Tibial nerve (tissue), 4 donors: Measurements from ENCODE around the gene PIGZ. TPM values are rescaled to one million over a fixed set of nuclear protein-coding genes. Genes with fewer than 3 reads are reported as not detected.

Experiments used
- DNase-seq, 2 donors: peaks; one replicate each; pipeline ENCODE4 v3.0.0-alpha.2; 2019; ENCODE audit warnings: low spot score in 2 of 2
- H3K27ac ChIP-seq, 4 donors: fragments of 200-600 bp; sonication (generic) in 3 of 4; one replicate each; pipeline ENCODE4 v1.5.1; 2017 to 2019; ENCODE audit warnings: mild to moderate bottlenecking in 1 of 4
- H3K27me3 ChIP-seq, 2 donors: fragments of 200-600 bp; sonication (generic) in 1 of 2; one replicate each; pipeline versions ENCODE4 v1.5.1 to v1.6.0; 2017 to 2019
- H3K36me3 ChIP-seq, 3 donors: fragments of 200-600 bp; sonication (generic); one replicate each; pipeline ENCODE4 v1.5.1; 2018 to 2019
- H3K4me1 ChIP-seq, 4 donors: fragments of 200-600 bp; sonication (generic) in 3 of 4; one replicate each; pipeline ENCODE4 v1.5.1; 2017 to 2019
- H3K4me3 ChIP-seq, 4 donors: fragments of 200-600 bp; sonication (generic) in 3 of 4; one replicate each; pipeline ENCODE4 v1.5.1; 2017 to 2019; ENCODE audit warnings: mild to moderate bottlenecking in 1 of 4, moderate library complexity in 1 of 4
- H3K9me3 ChIP-seq, 4 donors: fragments of 200-600 bp; sonication (generic) in 3 of 4; one replicate each; pipeline ENCODE4 v1.5.1; 2017 to 2019
- EP300 ChIP-seq, 2 donors: sonication (generic); formaldehyde crosslinking; IDR thresholded peaks; one replicate each; pipeline ENCODE4 v1.6.1; 2017; ENCODE audit warnings: antibody characterized with exemption in 2 of 2, mild to moderate bottlenecking in 1 of 2
- POLR2A ChIP-seq, 2 donors: fragments of 450-650 bp; IDR thresholded peaks; one replicate each; pipeline ENCODE4 v1.6.1; 2017; ENCODE audit warnings: antibody characterized with exemption in 2 of 2, mild to moderate bottlenecking in 2 of 2, moderate library complexity in 2 of 2
- WGBS, 2 donors: methylation state at CpG; one replicate each; pipeline ENCODE4 v1.1.5; 2018; 5-methylcytosine and 5-hydroxymethylcytosine counted together
- total RNA-seq, 4 donors: library from RNA; depleted of rRNA; stranded (reverse); fragments of >200 nt; gene quantifications; one replicate each; pipeline ENCODE4 v1.1.0, GENCODE V29; 2016
- TF ChIP-seq, protein P1 (sequence below), 5 experiments: fragments of 200-600 bp in 3 of 5; fragments of 450-650 bp in 2 of 5; sonication (generic) in 3 of 5; IDR thresholded peaks; one replicate each; pipeline ENCODE4 v1.5.1; 2016 to 2019; ENCODE audit warnings: antibody characterized with exemption in 5 of 5, mild to moderate bottlenecking in 3 of 5, moderate library complexity in 2 of 5

The PIGZ gene
- total RNA-seq, 4 donors from 2014 or later: 14.9 to 31.8 (median 25.7) TPM

DNA sequence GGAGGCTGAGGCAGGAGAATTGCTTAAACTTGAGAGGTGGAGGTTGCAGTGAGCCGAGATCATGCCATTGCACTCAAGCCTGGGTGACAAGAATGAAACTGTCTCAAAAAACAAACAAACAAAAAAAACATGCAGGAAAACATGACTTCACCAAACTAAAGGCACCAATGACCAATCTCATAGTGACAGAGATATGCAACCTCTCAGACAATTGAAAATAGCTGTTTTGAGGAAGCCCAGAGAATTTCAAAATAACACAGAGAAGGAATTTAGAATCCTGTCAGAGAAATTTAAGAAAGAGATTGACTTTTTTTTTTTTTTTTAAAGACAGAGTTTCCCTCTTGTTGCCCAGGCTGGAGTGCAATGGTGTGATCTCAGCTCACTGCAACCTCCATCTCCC, 52.4 kb downstream of the PIGZ start:
- Histone ChIP-seq H3K9me3 (peaks cover 0 to 7% (median 0%) of the 10 kb centered on the region in 4 donors), H3K4me3 (no peak overlapping the region), H3K4me1 (no peaks in the 10 kb centered on the region), H3K36me3 (peaks cover 0 to 33% (median 0%) of the 10 kb centered on the region in 3 donors), H3K27me3 (no peaks in the 10 kb centered on the region), H3K27ac (no peak overlapping the region)
- TF ChIP-seq EP300 (IDR thresholded peaks at IDR 0.05): no peak
- TF ChIP-seq, protein P1, sequence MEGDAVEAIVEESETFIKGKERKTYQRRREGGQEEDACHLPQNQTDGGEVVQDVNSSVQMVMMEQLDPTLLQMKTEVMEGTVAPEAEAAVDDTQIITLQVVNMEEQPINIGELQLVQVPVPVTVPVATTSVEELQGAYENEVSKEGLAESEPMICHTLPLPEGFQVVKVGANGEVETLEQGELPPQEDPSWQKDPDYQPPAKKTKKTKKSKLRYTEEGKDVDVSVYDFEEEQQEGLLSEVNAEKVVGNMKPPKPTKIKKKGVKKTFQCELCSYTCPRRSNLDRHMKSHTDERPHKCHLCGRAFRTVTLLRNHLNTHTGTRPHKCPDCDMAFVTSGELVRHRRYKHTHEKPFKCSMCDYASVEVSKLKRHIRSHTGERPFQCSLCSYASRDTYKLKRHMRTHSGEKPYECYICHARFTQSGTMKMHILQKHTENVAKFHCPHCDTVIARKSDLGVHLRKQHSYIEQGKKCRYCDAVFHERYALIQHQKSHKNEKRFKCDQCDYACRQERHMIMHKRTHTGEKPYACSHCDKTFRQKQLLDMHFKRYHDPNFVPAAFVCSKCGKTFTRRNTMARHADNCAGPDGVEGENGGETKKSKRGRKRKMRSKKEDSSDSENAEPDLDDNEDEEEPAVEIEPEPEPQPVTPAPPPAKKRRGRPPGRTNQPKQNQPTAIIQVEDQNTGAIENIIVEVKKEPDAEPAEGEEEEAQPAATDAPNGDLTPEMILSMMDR (IDR thresholded peaks at IDR 0.05): no peak
- TF ChIP-seq POLR2A (IDR thresholded peaks at IDR 0.05): no peak
- WGBS, 2 donors: 98 to 100% methylated on average over 1 of the region's 1 CpG
- no peak for DNase-seq

DNA sequence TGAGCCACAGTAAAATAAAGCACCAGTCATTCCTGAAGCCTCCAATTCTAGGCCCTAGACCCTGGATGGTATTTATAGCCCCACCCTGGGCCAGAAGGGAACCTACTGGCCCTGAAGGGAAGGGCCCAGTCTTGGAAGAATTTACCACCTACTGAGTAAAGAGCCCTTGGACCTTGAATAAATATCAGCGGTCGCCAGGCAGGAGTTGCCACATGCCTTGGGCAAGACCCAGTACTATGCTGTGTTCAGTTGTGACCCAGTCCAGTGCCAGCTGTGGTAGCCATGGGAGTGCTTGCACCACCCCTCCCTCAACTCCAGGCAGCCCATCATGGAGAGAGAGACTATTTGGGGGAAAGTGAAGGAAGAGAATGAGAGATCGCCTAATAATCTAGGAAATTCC, 53.3 kb downstream of the PIGZ start:
- no peaks in the 10 kb centered on the region for H3K4me1 ChIP-seq
- no peak overlapping the region for H3K4me3 ChIP-seq
- DNase-seq: no peak
- no peak overlapping the region for H3K27ac ChIP-seq
- H3K9me3 ChIP-seq: peaks cover 0 to 7% (median 0%) of the 10 kb centered on the region in 4 donors
- H3K36me3 ChIP-seq: peaks cover 0 to 33% (median 0%) of the 10 kb centered on the region in 3 donors
- no peaks in the 10 kb centered on the region for H3K27me3 ChIP-seq
- 97 to 100% methylated on average over 3 of the region's 3 CpGs for WGBS, 2 donors
- TF ChIP-seq EP300 (IDR thresholded peaks at IDR 0.05): no peak
- TF ChIP-seq, protein P1 (IDR thresholded peaks at IDR 0.05): no peak
- TF ChIP-seq POLR2A (IDR thresholded peaks at IDR 0.05): no peak

DNA sequence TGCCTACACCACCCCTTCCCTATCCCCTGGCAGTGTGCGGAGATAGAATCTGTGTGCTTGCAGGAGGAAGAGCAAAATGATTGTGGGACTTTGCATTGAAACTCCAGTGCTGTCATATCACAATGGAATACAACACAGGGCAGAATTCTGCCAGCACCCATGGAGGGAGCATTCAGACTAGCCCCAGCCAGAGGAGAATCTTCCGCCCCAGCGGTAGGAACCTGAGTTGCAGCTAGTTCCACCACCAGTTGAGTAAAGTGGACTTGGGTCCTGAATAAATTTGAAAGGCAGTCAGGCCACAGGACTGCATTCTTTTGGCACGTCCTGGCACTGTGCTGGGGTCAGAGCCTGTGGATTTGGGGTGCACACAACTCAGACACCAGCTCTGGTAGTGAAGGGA, 53.8 kb downstream of the PIGZ start:
- TF ChIP-seq POLR2A (IDR thresholded peaks at IDR 0.05) (no peak), EP300 (IDR thresholded peaks at IDR 0.05) (no peak)
- TF ChIP-seq, protein P1 (IDR thresholded peaks at IDR 0.05): no peak
- no peak for DNase-seq
- Histone ChIP-seq H3K36me3 (peaks cover 0 to 33% (median 0%) of the 10 kb centered on the region in 3 donors), H3K27me3 (no peaks in the 10 kb centered on the region), H3K4me3 (no peak overlapping the region), H3K4me1 (no peaks in the 10 kb centered on the region), H3K27ac (no peak overlapping the region), H3K9me3 (peaks cover 0 to 7% (median 0%) of the 10 kb centered on the region in 4 donors)
- 90 to 98% methylated on average over 4 of the region's 4 CpGs for WGBS, 2 donors

DNA sequence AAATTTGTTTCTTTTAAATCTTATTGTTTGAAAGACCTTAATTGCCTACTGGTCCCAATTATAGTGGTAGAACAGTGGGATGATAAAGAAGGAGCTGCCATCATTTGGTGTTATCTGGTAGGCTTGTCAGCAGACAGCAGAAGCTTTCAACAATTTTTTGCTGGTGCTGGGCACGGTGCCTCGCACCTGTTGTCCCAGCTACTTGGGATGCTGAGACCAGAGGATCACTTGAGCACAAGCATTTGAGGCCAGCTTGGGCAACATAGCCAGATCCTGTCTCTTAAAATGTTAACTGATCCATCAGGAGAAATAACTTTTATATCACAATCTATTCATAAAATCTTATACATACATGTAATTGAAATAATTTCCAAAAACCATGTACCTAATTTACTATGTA, 64.9 kb downstream of the PIGZ start:
- TF ChIP-seq, protein P1 (IDR thresholded peaks at IDR 0.05): no peak
- TF ChIP-seq POLR2A (IDR thresholded peaks at IDR 0.05): no peak
- TF ChIP-seq EP300 (IDR thresholded peaks at IDR 0.05): no peak

DNA sequence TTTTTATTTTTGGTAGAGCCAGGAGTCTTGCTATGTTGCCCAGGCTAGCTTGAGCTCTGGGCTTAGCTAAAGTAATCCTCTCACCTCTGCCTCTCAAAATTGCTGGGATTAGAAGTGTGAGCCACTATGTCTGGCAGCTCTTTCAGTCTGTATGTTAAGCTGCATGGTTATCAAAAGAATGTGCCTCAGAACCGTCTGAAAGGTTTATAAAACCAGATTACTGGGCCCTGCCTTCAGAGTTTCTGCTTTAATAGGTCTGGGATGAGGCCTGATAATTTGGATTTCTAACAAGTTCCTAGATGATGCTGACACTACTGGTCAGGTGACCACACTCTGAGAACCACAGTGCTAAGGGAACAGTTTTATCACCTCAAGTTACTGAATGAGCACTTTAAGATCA, 66.3 kb downstream of the PIGZ start:
- 73 to 77% methylated on average over 1 of the region's 1 CpG for WGBS, 2 donors

More for the DNA sequence above, 64.9 kb downstream of the PIGZ start:
- peaks cover 4 to 92% (median 18%) of the 10 kb centered on the region in 3 donors for H3K36me3 ChIP-seq
- H3K27ac ChIP-seq: no peak overlapping the region
- H3K9me3 ChIP-seq: no peaks in the 10 kb centered on the region
- no peaks in the 10 kb centered on the region for H3K27me3 ChIP-seq
- no peak overlapping the region for H3K4me3 ChIP-seq
- H3K4me1 ChIP-seq: no peaks in the 10 kb centered on the region
- 97 to 100% methylated on average over 2 of the region's 2 CpGs for WGBS, 2 donors
- DNase-seq: no peak

More for the DNA sequence above, 66.3 kb downstream of the PIGZ start:
- Histone ChIP-seq H3K27ac (no peak overlapping the region), H3K27me3 (no peaks in the 10 kb centered on the region), H3K36me3 (peaks cover 4 to 79% (median 18%) of the 10 kb centered on the region in 3 donors), H3K4me1 (no peaks in the 10 kb centered on the region), H3K4me3 (no peak overlapping the region), H3K9me3 (no peaks in the 10 kb centered on the region)
- TF ChIP-seq, protein P1 (IDR thresholded peaks at IDR 0.05): no peak
- TF ChIP-seq POLR2A (IDR thresholded peaks at IDR 0.05): no peak
- no peak for TF ChIP-seq EP300 (IDR thresholded peaks at IDR 0.05)
- DNase-seq: no peak
